ENCODE results near the gene RBM10.

Gene RBM10

GRCh38 chrX:47162927-47163583 lies 18.0 kb downstream of the RBM10 start:
- no peak for TF ChIP-seq CTCF (IDR thresholded peaks at IDR 0.05)
- H3K79me2 ChIP-seq: peaks cover 29% of the 10 kb centered on the region
- no peak overlapping the region for H3K27ac ChIP-seq
- no peak overlapping the region for H2AFZ ChIP-seq
- no peak overlapping the region for H3K4me3 ChIP-seq (ENCODE audit: low read depth, low read length)
- no peak overlapping the region for H3K4me2 ChIP-seq (ENCODE audit: low read length)
- no peak overlapping the region for H3K9ac ChIP-seq
- no peaks in the 10 kb centered on the region for H3K4me1 ChIP-seq
- no peaks in the 10 kb centered on the region for H3K27me3 ChIP-seq (ENCODE audit: control insufficient read depth, insufficient read depth, low read length)
- H3K9me3 ChIP-seq (ENCODE audit: control insufficient read depth, low read length): no peaks in the 10 kb centered on the region
- no peaks in the 10 kb centered on the region for H3K36me3 ChIP-seq (ENCODE audit: control insufficient read depth, insufficient read depth, low read length)

GRCh38 chrX:47164420-47164819 lies 19.4 kb downstream of the RBM10 start:
- TF ChIP-seq CTCF (IDR thresholded peaks at IDR 0.05): no peak
- H3K4me2 ChIP-seq (ENCODE audit: low read length): no peak overlapping the region

GRCh38 chrX:47166126-47166525 lies 21.1 kb downstream of the RBM10 start:
- no peaks in the 10 kb centered on the region for H3K9me3 ChIP-seq (ENCODE audit: control insufficient read depth, low read length)
- H2AFZ ChIP-seq: no peak overlapping the region
- H3K27me3 ChIP-seq (ENCODE audit: control insufficient read depth, insufficient read depth, low read length): no peaks in the 10 kb centered on the region
- no peak for TF ChIP-seq CTCF (IDR thresholded peaks at IDR 0.05)
- H3K27ac ChIP-seq: no peak overlapping the region
- H3K36me3 ChIP-seq (ENCODE audit: control insufficient read depth, insufficient read depth, low read length): no peaks in the 10 kb centered on the region
- peaks cover 26% of the 10 kb centered on the region for H3K79me2 ChIP-seq
- no peak overlapping the region for H3K9ac ChIP-seq
- no peaks in the 10 kb centered on the region for H3K4me1 ChIP-seq
- no peak overlapping the region for H3K4me2 ChIP-seq (ENCODE audit: low read length)
- no peak overlapping the region for H3K4me3 ChIP-seq (ENCODE audit: low read depth, low read length)

More at GRCh38 chrX:47164420-47164819, 19.4 kb downstream of the RBM10 start:
- no peak overlapping the region for H3K9ac ChIP-seq
- H2AFZ ChIP-seq: no peak overlapping the region
- H3K27ac ChIP-seq: no peak overlapping the region
- no peaks in the 10 kb centered on the region for H3K36me3 ChIP-seq (ENCODE audit: control insufficient read depth, insufficient read depth, low read length)
- no peaks in the 10 kb centered on the region for H3K9me3 ChIP-seq (ENCODE audit: control insufficient read depth, low read length)
- H3K79me2 ChIP-seq: peaks cover 26% of the 10 kb centered on the region
- H3K4me3 ChIP-seq (ENCODE audit: low read depth, low read length): no peak overlapping the region
- no peaks in the 10 kb centered on the region for H3K4me1 ChIP-seq
- H3K27me3 ChIP-seq (ENCODE audit: control insufficient read depth, insufficient read depth, low read length): no peaks in the 10 kb centered on the region

GRCh38 chrX:47168495-47169073 lies 23.6 kb downstream of the RBM10 start:
- H3K4me2 ChIP-seq (ENCODE audit: low read length): no peak overlapping the region
- H3K4me3 ChIP-seq (ENCODE audit: low read depth, low read length): no peak overlapping the region
- no peak for TF ChIP-seq CTCF (IDR thresholded peaks at IDR 0.05)
- H2AFZ ChIP-seq: no peak overlapping the region
- H3K9me3 ChIP-seq (ENCODE audit: control insufficient read depth, low read length): no peaks in the 10 kb centered on the region
- peaks cover 22% of the 10 kb centered on the region for H3K79me2 ChIP-seq
- no peaks in the 10 kb centered on the region for H3K4me1 ChIP-seq
- no peaks in the 10 kb centered on the region for H3K27me3 ChIP-seq (ENCODE audit: control insufficient read depth, insufficient read depth, low read length)
- no peak overlapping the region for H3K9ac ChIP-seq
- no peaks in the 10 kb centered on the region for H3K36me3 ChIP-seq (ENCODE audit: control insufficient read depth, insufficient read depth, low read length)
- no peak overlapping the region for H3K27ac ChIP-seq

- peaks cover 18% of the 10 kb centered on the region for H3K79me2 ChIP-seq
- no peaks in the 10 kb centered on the region for H3K27me3 ChIP-seq (ENCODE audit: control insufficient read depth, insufficient read depth, low read length)
- H3K36me3 ChIP-seq (ENCODE audit: control insufficient read depth, insufficient read depth, low read length): no peaks in the 10 kb centered on the region
- H3K27ac ChIP-seq: no peak overlapping the region
- no peaks in the 10 kb centered on the region for H3K9me3 ChIP-seq (ENCODE audit: control insufficient read depth, low read length)
- no peak for TF ChIP-seq CTCF (IDR thresholded peaks at IDR 0.05)
- H3K9ac ChIP-seq: no peak overlapping the region
- H3K4me1 ChIP-seq: no peaks in the 10 kb centered on the region
- H2AFZ ChIP-seq: no peak overlapping the region
- H3K4me3 ChIP-seq (ENCODE audit: low read depth, low read length): no peak overlapping the region
- H3K4me2 ChIP-seq (ENCODE audit: low read length): no peak overlapping the region
Observed at GRCh38 chrX:47169273-47169672, 24.3 kb downstream of the RBM10 start.

All from parathyroid adenoma (tissue), 2 donors.